ENCODE results near the gene LZTFL1. TPM values are rescaled to one million over a fixed set of nuclear protein-coding genes. Genes with fewer than 3 reads are reported as not detected.

LZTFL1 gene
- total and polyA plus RNA-seq, 4 donors: 3.4 to 11.8 (median 5.7) TPM

- Histone ChIP-seq H3K36me3 (ENCODE audit: control insufficient read depth in 4 of 4, insufficient read depth in 3 of 4, low read depth in 1 of 4, low read length in 3 of 4) (no peaks in the 10 kb centered on the region), H3K9me3 (ENCODE audit: control insufficient read depth in 4 of 4, low read length in 3 of 4) (no peaks in the 10 kb centered on the region), H3K27ac (ENCODE audit: low read depth in 1 of 2, low read length in 2 of 2) (no peak overlapping the region), H3K9ac (ENCODE audit: low read depth in 1 of 2, low read length in 2 of 2) (no peak overlapping the region), H3K4me1 (ENCODE audit: control insufficient read depth in 4 of 4, insufficient read depth in 4 of 4, low read length in 3 of 4) (peaks cover 0 to 15% (median 8%) of the 10 kb centered on the region in 4 donors), H3K4me3 (ENCODE audit: low read depth in 1 of 3, low read length in 3 of 3) (no peak overlapping the region), H3K27me3 (ENCODE audit: control insufficient read depth in 4 of 4, insufficient read depth in 4 of 4, low read length in 3 of 4) (peaks cover 0 to 6% (median 3%) of the 10 kb centered on the region in 4 donors)
- no peak for DNase-seq (ENCODE audit: low spot score)
- TF ChIP-seq CTCF (IDR thresholded peaks at IDR 0.05; ENCODE audit: low read depth, low read length, missing input control): no peak
- no peak for TF ChIP-seq RXRA (IDR thresholded peaks at IDR 0.05)
- no peak for TF ChIP-seq JUND (IDR thresholded peaks at IDR 0.05)
- WGBS: 71% methylated on average over 9 of the region's 9 CpGs
Measured at GRCh38 chr3:45793482-45794176, 48.3 kb downstream of the LZTFL1 start.

GRCh38 chr3:45792516-45793172 lies 49.3 kb downstream of the LZTFL1 start:
- Histone ChIP-seq H3K9ac (ENCODE audit: low read depth in 1 of 2, low read length in 2 of 2) (no peak overlapping the region), H3K27ac (ENCODE audit: low read depth in 1 of 2, low read length in 2 of 2) (no peak overlapping the region), H3K4me3 (ENCODE audit: low read depth in 1 of 3, low read length in 3 of 3) (no peak overlapping the region), H3K4me1 (ENCODE audit: control insufficient read depth in 4 of 4, insufficient read depth in 4 of 4, low read length in 3 of 4) (peaks cover 0 to 15% (median 8%) of the 10 kb centered on the region in 4 donors), H3K36me3 (ENCODE audit: control insufficient read depth in 4 of 4, insufficient read depth in 3 of 4, low read depth in 1 of 4, low read length in 3 of 4) (no peaks in the 10 kb centered on the region), H3K27me3 (ENCODE audit: control insufficient read depth in 4 of 4, insufficient read depth in 4 of 4, low read length in 3 of 4) (peaks cover 0 to 6% (median 3%) of the 10 kb centered on the region in 4 donors), H3K9me3 (ENCODE audit: control insufficient read depth in 4 of 4, low read length in 3 of 4) (no peaks in the 10 kb centered on the region)
- 91% methylated on average over 7 of the region's 7 CpGs for WGBS
- no peak for TF ChIP-seq HNF4A (conservative IDR thresholded peaks at IDR 0.05)
- no peak for TF ChIP-seq FOXA1 (IDR thresholded peaks at IDR 0.05)
- no peak for TF ChIP-seq HNF4G (IDR thresholded peaks at IDR 0.05)
- TF ChIP-seq ATF3 (IDR thresholded peaks at IDR 0.05): no peak
- TF ChIP-seq GABPA (IDR thresholded peaks at IDR 0.05 in 1 of 2, conservative IDR thresholded peaks at IDR 0.05 in 1 of 2): no peak
- no peak for TF ChIP-seq SP1 (IDR thresholded peaks at IDR 0.05)
- DNase-seq (ENCODE audit: low spot score): peak; percentile 20

GRCh38 chr3:45792036-45792435 lies 49.9 kb downstream of the LZTFL1 start:
- H3K36me3 ChIP-seq (ENCODE audit: control insufficient read depth in 4 of 4, insufficient read depth in 3 of 4, low read depth in 1 of 4, low read length in 3 of 4): no peaks in the 10 kb centered on the region
- TF ChIP-seq MAX (IDR thresholded peaks at IDR 0.05) (no peak), SP1 (IDR thresholded peaks at IDR 0.05) (no peak), RXRA (IDR thresholded peaks at IDR 0.05) (no peak), CTCF (IDR thresholded peaks at IDR 0.05; ENCODE audit: low read depth, low read length, missing input control) (no peak), EGR1 (IDR thresholded peaks at IDR 0.05; ENCODE audit: low read depth in 2 of 2) (no peak), NR2F2 (IDR thresholded peaks at IDR 0.05) (no peak), TAF1 (conservative IDR thresholded peaks at IDR 0.05) (no peak), HNF4G (IDR thresholded peaks at IDR 0.05) (no peak)
- peaks cover 0 to 6% (median 3%) of the 10 kb centered on the region in 4 donors for H3K27me3 ChIP-seq (ENCODE audit: control insufficient read depth in 4 of 4, insufficient read depth in 4 of 4, low read length in 3 of 4)
- peaks cover 0 to 15% (median 8%) of the 10 kb centered on the region in 4 donors for H3K4me1 ChIP-seq (ENCODE audit: control insufficient read depth in 4 of 4, insufficient read depth in 4 of 4, low read length in 3 of 4)
- H3K4me3 ChIP-seq (ENCODE audit: low read depth in 1 of 3, low read length in 3 of 3): no peak overlapping the region
- DNase-seq (ENCODE audit: low spot score): no peak
- H3K27ac ChIP-seq (ENCODE audit: low read depth in 1 of 2, low read length in 2 of 2): no peak overlapping the region
- H3K9ac ChIP-seq (ENCODE audit: low read depth in 1 of 2, low read length in 2 of 2): no peak overlapping the region
- 90% methylated on average over 2 of the region's 2 CpGs for WGBS
- H3K9me3 ChIP-seq (ENCODE audit: control insufficient read depth in 4 of 4, low read length in 3 of 4): no peaks in the 10 kb centered on the region
